GM19452 (cell line): ENCODE results near the gene MED12L.

ENCODE experiments used
- ATAC-seq: cut with Tn5 transposase; IDR thresholded peaks from one replicate; pipeline ENCODE4 v1.9.1; 2021; ENCODE audit not compliant: unreplicated experiment

The MED12L gene

DNA sequence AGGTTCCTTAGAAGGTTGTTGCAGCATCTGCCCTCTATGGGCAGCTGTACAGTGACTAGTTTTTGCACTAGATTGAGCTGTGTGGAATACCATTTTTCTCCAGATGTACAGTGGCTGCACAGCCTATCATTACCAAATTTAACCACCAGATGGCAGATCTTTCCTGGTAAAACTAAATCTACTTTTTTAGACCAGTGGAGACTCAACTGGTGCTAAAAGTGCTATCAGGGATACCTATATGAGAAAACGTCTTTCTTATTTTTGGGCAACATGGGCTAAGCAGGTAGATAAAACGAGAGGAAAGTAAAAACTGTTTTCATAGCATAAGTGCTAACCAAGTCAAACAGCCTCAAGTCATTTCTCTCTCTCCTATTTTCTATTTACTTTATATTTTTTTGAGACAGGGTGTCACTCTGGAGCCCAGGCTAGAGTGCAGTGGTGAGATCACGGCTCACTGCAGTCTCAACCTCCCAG, 354.2 kb downstream of the MED12L start:
- no peak for ATAC-seq

DNA sequence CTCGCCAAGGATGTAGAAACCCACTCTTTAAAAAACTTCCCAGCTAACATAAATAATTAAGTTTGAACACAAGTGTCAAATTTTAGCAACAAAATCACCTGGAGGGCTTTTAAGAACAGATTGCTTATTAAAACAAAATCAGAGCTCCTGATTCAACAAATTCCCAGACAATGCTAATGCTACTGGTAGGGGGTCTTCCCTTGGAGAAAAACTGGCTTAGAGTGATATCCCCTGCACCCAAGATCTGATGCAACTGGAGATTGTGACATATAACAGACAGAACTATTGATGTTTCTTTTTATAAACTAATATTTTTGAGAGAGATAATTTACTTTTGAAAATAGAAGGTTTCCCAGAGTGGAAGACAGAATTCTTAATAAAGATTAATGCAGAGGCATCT, 355.5 kb downstream of the MED12L start:
- no peak for ATAC-seq

DNA sequence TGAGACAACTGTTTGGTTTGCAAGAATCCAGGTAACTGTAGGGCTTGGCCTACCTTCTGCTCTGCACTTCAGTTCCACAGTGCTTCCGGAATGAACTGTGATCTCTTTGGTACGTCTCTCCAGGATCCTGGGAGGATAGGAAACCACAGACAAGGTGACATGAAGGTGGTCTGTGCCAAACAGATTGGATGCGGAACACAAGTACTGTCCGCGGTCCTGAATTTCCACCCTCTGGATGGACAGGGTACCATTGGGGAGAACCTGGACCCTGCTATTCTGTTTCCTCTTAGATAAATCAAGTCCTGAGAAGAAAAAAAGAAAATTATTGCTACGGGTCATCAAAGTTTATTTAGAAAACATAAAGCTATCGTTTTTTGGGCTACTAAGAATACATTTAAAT, 358.1 kb downstream of the MED12L start:
- ATAC-seq: no peak

DNA sequence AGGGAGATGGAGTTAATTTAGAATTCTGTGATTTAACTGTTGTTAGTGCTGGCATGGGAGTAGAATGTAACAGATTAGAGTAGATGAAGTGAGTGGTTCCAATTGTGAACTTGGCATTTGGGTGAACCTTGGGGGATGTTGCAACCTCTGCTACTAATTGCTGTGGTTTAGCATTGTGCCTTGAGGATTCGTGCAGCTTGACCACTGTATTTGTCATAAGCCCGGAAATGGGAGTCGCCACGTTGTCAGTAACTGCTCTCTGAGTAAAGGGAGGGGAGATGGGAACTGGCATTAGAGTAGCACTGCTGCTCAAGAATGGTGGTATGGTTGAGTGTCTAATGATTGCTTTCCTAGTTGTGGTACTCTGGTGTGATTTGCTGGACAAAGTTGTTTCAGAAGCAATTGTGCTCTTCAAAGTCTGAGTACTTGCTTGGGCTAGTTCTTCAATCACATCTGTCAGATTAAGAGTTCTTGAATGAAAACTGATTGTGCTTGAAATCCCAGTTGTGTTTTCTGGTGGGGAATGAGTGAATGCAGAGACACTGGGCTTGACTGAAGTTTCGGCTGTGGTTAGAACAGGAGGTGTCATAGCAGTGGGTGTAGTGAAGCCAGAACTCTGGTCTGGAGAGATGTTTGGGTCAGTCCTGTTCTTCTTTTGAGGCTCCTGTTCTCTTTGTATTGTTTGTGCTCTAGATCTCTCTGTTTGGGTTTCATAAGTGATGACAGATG, 360.0 kb downstream of the MED12L start:
- ATAC-seq: no peak

DNA sequence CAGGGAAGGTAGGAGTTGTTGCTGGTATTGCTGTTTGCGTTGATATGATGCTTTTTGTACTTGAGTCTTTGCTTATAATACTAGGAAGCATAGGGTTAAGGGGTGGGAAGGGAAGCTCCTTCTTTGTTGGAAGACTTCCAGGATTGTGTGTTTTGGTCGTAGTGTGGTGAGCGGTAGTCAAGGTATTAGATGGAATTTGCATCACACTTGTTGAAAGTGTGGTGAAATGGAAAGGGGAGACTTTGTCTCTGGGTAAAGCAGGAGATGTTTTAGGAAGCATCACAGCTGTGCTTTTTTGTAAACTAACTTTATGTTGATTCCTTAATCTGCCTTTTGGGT, 360.5 kb downstream of the MED12L start:
- no peak for ATAC-seq

DNA sequence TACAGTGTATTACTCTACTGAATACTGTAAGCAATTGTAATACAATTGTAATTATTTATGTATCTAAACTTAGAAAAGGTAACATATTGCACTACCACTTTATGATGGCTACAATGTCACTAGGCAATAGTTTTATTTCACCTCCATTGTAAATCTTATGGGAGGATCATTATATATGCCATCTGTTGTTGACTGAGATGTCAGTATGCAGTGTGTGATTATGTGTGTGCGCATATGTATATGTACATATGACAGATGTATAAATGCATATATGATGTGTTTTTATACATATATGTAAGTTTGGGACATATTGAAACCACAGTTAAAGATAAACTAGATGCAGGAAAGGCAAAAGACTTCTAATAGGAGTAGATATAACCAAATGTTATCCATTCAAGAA, 366.9 kb downstream of the MED12L start:
- no peak for ATAC-seq

DNA sequence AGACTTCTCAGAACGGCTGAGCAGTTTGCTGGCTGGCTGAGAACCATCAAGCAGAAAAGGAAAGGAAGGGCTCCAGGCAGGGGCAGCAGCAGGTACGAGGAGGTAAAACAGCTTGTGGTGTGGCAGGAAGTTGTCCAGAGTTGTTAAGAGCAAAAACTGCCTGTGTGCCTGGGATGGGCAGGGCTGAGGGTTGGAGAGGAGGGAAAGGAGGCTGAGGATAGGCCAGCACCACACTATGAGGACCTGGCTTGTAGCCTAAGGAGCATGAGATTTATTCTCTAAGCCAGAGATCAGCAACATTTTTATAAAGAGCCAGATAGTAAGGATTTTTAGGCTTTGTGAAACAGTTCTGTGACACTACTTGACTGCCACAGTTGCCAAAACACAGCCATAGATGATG, 367.4 kb downstream of the MED12L start:
- ATAC-seq: no peak

DNA sequence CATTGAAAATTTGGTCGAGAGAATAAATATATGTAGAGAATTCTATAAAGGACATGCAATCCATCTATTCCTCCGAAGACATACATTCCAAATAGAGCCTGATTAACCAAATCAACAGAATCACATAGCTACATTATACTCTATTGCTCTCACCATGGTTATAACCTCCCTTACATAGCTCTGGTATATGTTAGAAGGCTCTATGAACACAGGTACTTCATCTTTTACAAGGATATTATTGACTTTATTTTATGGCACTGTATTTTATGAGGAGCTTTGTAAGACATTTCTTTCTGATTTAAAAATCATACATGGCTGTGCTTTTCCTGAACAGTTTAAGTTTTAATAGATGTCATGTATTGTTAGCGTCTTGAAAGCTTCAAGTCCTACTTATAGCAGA, 370.6 kb downstream of the MED12L start:
- no peak for ATAC-seq

DNA sequence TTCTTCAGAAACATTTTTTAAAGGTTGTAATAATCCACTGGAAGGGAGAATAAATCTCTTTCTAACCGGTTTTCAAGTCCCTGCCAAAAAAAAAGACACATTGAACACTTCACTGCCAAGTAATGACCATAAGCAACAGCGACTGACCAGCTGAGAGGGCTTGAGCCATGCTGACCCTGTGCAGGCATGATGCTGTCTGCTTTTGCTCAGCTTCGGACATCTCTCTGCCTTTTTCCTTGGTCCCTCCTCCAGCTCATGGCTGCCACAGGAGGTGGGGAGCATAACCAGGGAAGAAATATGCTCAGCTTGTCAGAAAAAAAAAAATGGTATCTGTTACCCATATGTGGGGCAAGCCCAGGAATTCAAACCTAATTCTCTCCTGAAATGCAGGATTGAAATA, 373.9 kb downstream of the MED12L start:
- ATAC-seq: no peak

DNA sequence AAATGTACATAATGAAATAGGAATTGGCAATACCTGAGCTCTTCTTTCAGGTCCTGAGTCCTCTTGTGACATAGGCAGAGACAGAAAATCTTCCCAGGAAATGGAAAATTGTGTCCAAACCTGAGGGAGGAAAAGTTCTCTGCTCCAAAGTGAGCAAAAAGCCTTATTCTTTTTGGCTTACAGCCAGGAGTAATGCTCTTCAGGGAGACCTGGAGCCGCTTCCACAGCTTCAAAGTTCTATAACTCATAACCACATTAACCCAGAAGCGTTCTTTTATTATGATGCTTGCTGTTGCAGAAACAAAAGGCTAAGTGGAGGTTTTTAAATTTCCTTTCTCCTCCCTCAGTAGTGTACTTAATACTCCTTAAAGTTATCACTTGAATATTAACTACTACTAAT, 374.8 kb downstream of the MED12L start:
- no peak for ATAC-seq

DNA sequence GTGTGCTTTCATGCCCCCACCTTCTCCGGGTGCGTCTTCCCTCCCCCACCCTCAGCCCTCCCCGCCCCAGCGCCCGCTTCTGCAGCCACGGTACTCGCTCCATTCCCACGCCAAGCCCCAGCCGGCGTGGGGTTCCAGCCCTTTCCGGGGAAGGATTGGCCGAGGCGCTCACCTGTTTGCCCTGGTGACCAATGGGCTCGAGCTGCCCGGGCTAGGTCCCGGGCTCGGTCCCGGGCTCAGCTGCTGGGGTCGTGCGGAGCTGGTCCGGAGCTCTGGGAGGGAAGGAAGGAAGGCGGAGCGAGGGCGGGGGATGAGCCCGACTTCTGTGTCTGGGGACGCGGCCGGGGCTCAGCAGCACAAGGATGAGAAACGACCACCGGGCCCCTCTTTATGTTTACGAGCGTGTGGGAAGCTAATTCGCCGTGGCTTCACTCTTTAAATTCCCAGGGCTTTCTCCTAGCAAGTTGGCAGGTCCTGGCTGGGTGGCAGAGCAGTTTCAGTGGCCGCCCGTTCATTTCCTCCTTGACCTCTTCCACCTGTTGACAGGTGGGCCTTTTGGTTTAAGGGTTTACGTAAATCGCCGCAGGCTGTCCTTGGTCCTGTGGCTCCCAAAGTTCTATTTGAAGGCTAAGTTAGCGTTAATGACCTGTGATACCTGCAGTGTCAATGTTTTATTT, 375.4 kb downstream of the MED12L start, which contains the start of gene IGSF10:
TSS of gene IGSF10 (minus strand) at position 288 of the 677 bp plus-strand sequence. CDS start 2,352 bp downstream, outside the sequence.
- ATAC-seq: no peak

DNA sequence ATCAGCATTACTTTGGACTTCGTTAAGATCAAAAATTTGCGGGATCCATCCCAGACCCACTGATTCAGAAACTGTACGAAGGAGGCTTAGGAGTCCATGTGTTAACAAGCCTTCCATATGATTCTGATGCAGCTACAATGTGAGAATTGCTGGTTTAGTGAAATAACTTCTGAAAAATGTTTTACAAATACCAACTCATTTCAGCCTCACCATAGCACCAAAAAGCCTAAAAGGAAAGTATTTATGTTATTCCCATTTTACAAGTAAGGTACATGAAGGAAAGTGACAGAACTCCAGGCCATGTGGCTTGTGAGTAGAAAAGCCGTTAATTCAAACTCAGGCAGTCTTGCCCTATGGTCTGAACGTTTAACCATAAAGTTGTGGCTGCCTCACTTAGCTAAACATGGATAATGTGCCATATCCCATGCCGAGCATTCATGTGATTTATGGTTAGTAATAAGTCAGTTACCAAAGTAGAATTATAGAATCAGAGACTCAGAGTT, 376.9 kb downstream of the MED12L start:
- ATAC-seq: no peak

DNA sequence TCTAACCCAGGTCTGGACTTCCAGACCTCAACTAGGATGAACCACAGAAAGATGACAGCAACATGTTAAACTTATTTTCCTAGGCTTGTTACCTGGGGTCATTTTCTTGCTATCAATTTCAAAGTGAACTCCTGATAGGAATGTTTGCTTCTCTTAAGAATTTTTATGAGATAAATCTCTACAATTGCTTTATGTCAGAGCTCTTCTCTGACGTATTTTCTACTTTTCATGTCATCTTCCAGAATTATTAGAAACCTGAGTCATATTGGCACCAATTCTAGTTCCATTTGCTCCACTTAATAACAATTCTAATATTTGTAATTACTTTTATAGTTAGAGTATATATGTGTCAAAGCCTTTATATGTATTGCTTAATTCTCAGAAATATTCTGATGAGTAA, 377.5 kb downstream of the MED12L start:
- ATAC-seq: no peak

DNA sequence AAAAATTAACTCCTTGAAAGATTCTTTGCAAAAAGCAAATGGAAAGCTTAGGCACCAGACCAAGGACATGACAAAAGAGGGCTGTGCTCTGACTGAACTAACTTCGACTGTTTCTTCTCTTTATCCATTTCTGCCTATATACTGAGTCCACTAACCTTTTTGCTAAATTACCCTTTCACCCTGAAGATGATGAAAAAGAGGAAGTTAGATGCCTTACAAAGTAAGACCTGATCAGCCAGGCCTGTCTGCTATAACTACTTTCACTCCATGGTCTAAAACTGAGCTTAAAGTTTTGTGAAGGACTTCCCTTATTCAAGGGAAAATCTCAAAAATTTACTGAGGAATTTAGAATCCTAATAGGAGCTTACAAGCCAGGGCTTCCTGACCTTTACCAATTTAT, 381.6 kb downstream of the MED12L start:
- ATAC-seq: no peak

DNA sequence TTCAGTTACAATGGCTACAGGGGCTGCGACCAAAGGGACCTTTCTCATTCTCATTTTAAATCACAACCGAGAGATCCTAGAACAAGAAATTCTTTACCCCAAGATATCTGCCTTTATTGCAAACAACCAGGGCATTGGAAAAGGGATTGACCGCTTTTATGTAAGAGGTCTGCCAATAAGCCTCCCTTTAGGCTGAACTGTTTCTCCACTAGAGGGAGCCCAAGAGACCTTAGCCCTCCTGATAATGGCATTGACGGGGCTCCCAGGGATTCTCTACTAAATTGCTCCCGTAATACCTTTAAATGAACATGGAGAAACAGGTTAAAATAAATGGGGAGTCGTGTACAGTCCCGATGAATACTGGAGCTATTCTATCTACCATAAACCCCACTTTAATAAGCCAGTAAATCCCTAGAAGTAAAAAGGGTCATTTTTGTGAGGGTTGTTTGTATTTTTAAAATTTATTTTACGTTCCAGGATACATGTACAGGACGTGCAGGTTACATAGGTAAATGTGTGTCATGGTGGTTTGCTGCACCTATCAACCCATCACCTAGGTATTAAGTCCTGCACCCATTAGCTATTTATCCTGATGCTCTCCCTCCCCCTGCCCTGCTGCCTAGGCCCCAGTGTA, 382.9 kb downstream of the MED12L start:
- ATAC-seq: no peak

DNA sequence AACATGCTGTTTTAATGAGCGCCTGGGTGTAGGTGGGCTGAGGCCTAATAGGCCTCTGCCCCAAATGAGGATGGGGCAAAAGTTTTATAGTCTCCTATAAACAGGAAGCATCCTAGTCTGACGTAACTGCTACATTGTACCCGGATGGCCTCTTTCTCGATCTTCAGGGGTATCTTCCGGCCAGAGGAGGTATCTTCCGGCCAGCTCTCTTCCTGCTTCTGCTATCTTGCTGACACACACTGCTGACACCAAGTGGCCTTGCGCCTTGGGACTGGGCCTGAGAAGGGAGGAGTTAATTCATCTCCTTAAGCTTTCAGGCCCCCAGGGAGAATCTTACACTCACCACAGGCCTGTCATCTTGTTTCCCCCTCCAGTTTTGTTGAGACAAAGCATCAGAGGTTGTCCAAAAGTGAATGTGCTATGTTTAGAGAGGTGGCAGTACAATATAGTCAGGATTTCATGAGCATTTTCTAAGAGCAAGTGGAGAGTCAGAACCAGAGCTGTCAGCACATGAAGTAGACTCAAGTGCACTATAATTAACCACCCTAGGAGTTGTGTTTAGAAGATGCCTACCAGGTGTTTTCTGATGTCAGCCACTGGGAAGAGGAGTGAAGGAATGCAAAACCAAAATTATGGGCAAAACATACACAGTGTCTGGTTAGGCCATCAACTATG, 391.0 kb downstream of the MED12L start:
- no peak for ATAC-seq

DNA sequence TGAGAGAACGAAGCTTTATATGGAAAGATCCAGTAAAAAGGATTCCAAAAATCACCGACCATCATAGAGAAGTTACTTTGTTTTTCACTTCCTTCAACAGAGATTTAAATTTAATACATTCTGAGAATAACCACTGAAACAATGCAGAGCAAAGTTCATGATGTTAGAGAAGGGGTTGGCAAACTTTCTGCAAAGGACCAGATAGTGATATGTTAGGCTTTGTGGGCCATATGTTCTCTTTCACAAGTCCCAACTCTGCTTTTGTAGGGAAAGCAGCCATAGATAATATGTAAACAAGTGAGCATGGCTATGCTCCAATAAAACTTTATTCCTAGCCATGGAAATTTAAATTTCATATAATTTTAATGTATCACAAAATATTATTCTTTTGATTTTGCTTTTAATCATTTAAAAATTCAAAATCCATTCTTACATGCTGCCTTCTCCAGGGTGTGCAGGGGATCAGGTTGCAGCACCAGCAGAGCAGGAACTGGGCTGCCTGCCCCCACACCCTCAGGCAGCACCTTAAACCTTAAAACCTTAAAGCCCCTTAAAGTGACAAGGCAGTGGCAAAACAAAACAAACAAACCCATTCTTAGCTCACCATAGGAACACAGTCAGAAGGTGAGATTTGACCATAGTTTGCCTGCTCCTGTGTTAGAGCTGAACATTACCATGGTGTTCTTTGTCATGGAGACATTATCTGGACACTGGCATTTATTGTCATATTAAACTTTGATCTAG, 392.3 kb downstream of the MED12L start:
- no peak for ATAC-seq

DNA sequence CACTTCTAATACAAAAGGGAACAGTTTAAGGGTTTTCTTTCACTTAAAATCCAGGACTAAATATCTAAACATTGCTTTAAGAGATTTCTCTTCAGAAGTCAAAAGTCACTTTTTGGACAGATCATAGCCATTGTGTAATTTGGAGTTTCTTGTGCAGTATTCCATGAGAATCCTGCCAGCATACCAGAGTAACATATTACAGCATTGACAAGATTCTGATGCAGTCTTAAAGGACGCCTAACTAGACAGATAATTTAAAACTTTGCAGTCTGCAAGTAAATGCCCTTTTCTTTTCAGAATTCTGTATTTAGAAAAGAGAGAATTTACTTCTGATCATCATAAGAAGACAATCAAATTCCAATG, 392.9 kb downstream of the MED12L start:
- ATAC-seq: no peak

DNA sequence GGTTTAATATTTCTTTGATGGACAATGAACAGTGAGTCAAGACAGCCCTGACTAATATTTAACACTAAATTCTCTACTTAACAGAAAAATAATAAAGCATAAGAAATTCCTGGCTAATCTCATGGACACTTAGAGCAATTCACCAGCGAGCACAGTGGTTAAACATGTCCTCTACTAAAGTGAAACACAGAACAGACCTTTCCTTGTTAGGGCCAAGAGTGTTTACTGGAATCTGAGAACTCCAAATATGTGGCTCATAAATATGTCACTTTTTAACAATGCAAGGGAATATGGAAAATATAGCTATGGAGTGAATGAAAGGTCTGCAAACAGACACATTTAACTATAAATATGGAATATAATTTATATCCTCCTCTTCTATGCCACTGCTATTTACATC, 394.0 kb downstream of the MED12L start:
- no peak for ATAC-seq

DNA sequence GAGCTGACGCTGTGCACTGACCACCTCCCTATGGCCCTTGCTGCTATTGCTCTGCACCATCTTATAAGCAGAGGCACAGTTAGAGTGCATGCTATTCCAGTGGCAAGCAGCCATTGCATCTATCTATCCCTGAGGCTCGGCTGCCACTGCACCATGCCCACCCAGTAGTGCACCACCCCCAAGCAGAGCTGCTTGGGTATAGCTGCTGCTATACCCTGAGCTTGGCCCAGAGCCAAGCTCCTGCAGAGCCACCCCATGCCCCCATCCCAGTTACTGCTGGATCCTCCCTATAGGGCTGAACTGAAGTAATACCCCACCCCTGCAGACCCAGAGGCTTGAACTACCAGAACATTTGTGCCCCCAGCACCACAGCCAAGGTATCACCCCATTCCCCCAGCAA, 395.0 kb downstream of the MED12L start:
- no peak for ATAC-seq

DNA sequence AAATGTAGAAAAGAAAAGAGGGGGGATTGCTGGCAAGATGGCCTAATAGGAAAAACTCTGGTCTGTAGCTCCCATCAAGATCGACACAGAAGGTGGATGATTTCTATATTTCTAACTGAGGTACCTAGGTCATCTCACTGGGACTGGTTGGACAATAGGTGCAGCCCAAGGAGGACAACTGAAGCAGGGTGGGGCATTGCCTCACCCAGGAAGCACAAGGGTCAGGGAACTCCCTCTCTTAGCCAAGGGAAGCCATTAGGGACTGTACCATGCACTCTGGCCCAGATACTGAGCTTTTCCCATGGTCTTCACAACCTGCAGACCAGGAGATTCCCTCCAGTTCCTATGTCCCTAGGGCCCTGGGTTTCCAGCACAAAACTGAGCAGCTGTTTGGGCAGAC, 398.0 kb downstream of the MED12L start:
- ATAC-seq: no peak
